Measurements from ENCODE around the gene POFUT2. TPM values are rescaled to one million over a fixed set of nuclear protein-coding genes. Genes with fewer than 3 reads are reported as not detected.

Gene POFUT2
- polyA plus RNA-seq, 3 donors = 13.7 to 23.3 (median 15.9) TPM

DNA sequence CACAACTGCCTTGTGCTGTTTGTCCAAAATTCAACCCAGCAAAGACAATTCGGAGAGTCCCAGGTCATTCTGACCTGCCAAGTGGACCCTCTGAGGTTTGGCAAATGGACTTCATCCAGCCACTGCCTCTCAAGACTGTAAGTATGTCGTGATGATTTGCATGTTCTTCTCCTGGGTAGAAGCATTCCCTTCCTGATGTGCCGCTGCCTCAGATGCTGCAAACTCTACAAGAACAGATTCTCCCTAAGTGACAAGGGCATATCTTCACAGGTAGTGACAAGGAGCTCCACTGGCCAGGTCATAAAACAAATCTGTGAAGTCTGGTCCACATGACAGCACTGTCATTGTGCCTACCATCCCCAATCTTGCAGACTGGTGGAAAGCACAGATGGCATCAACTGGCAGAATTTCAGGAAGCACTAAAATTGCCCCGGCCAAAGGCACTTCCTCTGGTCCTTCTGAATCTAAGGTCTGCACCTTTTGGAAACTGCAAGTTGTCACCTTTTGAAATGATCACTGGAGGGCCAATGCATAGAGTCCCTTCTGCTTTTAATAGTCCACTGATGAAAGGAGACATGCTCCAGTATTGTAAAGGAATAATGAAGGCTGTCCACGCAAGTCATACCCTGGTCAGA lies 27.4 kb downstream of the POFUT2 start:
- no peak overlapping the region for H3K27ac ChIP-seq (ENCODE audit: low read depth, low read length)
- 61 to 89% (median 78%) methylated on average over 5 of the region's 5 CpGs for WGBS, 3 donors

DNA sequence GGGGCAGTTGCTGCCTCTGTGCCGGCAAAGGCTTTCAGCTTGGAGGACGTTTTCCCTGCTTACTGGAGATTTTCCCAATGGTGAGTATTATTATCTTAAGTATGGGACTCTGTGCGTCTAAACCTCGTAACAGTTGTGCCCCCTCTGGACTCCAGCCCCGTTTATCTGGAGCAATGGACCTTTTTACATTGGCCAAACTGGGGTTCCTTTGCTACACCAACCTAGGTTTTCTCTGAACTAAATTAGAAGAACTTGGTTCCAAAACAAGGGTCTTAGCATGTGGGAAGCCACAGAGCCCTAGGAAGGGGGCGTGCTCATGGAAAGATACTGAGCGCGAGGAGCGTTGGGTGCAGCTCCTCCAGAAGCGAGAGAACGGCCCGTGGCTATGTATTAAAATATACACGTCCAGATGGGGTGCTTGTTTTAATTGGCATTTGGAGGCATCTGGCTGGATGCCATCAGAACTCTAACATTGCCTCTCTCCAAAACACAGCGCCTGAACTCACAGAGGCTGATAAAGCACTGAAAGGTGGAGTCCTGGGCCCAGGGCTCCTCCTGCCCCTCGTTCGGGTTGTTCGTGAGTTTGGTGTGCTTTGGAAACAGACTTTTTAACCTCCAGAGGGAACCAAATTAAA lies 28.4 kb downstream of the POFUT2 start:
- WGBS, 3 donors = 79 to 82% (median 81%) methylated on average over 17 of the region's 17 CpGs

DNA sequence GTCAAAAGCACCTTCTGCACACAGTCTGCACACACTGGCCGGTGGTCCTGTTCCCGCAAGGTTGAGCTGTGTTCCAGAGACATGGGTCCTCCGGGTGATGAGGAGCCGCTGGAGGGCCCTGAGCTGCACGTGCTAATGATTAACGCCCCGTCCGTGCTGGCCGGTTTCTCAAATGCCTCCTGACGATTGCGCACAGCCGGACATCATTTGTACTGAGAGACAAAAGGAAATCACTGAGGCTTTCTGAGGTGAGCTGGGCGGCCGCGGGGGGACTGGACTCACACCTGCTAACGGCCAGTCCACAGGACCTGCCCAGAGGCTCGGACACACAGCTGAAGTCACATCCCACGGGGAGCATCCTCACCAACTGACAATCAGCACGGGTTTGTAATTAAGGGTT lies 29.2 kb downstream of the POFUT2 start:
- no peak overlapping the region for H3K27ac ChIP-seq (ENCODE audit: low read depth, low read length)
- 25 to 69% (median 64%) methylated on average over 19 of the region's 19 CpGs for WGBS, 3 donors

More for the DNA sequence above, 28.4 kb downstream of the POFUT2 start:
- no peak overlapping the region for H3K27ac ChIP-seq (ENCODE audit: low read depth, low read length)

DNA sequence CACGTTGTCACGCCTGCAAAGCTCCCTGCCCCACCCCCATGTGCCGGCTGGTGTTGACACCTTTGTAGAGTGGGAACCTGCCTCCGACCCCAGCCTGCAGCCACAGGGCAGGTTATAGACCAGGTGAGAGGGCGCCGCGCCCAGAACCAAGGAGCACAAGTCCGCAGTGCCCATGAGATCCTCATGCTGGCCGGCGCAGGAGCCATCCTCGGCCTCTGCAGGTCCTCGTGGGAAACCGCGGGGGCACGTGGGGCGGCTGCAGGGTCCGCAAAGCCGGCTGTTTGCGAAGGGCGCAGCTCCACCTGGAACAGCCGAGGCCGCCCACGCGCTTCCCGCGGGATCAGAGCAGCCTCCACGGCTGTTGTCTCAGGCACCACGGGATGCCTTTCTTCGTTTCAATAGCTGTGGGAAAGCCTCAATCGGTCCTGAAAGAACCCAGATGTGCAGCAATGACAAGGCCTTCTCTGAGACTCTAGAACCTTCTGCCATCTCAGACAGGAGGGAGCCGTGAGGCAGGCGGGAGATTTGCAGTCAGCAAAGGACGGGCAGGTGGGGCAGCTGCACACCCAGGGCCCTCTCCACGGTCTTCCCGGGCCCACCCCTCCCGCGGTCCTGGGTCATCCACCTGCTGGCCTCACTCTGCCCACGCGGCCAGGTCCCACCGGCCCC lies 29.9 kb downstream of the POFUT2 start:
- H3K27ac ChIP-seq (ENCODE audit: low read depth, low read length) = no peak overlapping the region
- 66 to 78% (median 70%) methylated on average over 40 of the region's 40 CpGs for WGBS, 3 donors

DNA sequence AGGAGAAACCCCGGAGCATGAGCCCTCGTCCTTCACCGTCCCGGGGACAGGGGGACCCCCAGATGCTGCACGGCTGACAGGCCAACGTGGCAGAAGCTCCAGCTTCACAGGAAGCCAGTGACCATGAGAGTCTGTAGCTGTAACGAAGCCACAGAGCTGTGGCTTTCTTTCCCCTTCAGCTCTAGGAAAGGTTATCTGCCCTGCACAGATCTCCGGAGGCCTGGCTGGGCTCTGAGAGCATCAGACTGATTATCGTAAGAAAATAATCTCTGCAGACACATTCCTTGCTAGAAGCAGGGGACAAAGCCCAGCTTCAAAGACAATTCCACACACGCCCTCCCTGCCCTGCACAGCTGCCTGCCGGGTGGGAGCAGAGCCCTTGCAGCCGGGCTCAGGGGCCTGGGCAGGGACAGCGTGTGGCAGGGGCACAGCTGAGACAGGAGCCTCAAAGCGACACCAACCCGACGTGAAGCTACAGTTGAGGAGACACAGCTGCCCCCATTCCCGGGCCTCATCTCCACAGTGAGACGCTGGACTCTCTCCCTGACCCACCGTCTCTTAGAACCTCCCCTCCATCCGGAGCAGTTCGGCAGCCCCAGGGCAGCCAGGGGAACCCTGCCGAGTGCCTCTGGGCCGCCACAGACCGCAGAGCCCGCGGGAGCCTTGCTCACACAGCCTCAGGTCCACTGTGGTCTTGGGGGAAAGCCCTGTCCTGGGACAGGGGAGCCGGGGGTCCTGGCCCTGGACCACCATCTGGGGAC lies 30.6 kb downstream of the POFUT2 start:
- 38 to 47% (median 44%) methylated on average over 26 to 27 of the region's 27 CpGs for WGBS, 3 donors
- no peak overlapping the region for H3K27ac ChIP-seq (ENCODE audit: low read depth, low read length)

DNA sequence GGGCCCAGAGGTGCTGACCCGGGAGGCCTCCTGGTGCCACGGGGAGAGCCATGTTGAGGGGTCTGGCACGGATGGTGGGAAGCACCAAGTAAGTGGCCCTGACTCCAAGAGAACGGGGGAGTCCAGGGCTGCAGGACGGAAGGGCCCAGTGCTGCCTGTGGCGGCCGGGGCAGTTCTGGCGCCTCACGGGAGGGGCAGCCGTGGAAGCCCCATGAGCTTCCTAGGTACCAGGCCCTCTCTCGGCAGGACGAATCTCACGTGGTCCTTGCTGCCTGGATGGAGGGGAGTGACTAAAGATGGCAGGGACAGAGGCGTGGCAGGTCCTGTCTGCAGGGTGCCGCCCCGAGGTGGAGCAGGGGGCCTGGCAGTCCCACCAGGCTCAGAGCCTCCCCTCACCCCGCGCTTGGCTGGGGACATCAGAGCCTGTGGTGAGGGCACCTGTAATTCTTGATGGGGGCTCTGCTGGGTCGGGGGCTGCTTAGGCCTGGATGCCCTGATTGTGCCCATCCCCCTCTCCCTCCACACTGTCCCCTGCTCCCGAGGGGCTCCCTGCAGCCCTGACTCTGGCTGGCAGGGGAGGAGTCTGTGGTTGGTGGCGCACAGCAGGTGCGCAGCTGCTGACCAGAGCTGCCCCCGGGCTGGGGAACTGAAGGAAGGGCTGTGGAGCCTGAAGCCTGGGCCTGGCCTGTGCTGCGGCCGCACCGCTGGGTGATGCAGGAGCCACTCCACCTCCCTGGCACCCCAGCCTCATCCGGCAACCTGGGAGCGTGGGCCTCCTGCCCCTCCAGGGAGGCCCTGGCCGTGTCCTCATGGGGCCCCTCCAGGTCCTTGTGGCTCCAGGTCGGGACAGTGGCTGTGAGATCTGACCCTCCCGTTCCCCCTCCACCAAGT lies 31.4 kb downstream of the POFUT2 start:
- H3K27ac ChIP-seq (ENCODE audit: low read depth, low read length) = no peak overlapping the region
- 66 to 75% (median 72%) methylated on average over 28 to 31 of the region's 31 CpGs for WGBS, 3 donors

DNA sequence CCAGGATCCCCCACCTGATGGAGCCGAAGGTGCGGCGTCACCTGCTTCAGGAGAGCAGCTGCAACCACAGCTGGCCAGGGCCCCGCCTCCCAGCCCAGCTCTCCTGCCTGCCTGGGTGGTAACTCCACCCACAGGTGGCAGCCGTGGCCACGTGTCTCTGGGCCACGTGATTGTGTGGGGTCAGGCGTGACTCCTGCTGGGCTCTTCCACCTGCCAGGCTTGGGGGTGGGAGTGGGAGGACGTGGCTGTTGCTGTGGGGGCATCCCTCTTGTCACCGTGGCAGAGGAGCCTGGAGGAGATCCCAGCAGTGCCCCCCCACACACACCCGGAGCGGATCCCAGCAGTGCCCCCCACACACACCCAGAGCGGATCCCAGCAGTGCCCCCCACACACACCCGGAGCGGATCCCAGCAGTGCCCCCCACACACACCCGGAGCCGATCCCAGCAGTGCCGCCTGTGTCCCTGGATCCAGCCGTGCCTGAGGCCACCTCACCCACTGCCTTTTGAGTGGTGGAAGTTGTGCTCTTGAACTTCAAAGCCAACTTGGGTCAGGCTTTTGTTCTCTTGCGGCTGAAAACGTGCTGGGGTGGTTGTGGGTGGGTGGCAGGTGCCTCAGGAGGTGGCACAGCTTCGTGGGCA lies 32.2 kb downstream of the POFUT2 start:
- 74 to 85% (median 79%) methylated on average over 22 of the region's 22 CpGs for WGBS, 3 donors
- H3K27ac ChIP-seq (ENCODE audit: low read depth, low read length) = no peak overlapping the region

DNA sequence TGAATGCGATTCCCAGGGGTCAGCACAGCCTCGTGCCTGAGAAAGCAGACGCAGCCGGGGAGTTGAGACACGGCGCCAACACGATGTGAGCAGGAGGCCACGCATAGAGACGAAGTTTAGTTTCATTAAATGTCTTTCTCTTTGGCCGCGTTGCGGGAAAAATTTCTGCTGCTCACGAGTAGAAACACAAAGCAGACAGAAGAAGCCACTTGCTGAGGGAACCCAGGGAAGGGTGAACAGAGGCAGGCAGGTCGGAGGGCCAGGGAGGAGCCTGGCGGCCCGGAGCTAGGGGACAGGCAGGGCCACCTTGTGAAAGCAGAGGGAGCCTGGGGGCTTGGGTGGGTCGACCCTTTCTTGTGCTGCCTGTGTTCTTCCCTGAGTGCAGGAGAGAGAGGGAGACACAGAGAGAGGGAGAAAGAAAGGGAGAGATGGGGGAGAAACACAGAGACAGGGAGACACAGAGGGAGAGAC lies 33.2 kb downstream of the POFUT2 start:
- 63 to 79% (median 78%) methylated on average over 17 of the region's 17 CpGs for WGBS, 3 donors
- H3K27ac ChIP-seq (ENCODE audit: low read depth, low read length) = no peak overlapping the region

DNA sequence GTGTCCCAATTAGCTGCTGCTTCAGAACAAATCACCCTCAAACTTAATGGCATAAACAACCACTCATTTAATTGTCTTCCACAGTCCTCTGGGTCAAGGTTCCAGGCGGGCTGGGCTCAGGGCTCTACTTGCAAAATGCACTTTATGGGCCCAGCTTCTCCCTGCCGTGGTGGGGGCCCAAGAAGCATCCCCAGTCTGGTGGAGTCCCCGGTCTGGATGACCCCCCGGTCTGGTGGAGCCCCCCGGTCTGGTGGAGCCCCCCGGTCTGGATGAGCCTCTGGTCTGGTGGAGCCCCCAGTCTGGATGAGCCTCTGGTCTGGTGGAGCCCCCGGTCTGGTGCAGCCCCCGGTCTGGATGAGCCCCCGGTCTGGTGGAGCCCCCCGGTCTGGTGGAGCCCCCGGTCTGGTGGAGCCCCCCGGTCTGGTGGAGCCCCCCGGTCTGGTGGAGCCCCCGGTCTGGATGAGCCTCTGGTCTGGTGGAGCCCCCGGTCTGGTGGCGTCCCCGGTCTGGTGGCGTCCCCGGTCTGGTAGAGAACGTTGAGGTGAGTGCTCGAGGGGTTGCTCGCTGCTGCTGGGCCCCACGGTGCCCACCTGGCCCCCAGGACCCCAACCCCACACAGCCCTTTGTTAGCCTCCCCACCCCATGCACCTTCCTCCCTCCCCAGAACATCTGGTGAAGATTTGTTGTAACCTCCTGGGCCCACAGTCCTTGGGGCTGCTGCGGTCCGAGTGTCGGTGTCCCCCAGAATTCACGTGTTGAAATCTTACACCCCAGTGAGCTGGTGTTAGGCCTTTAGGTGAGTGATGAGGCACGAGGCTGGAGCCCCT lies 33.8 kb downstream of the POFUT2 start:
- 80 to 89% (median 84%) methylated on average over 28 of the region's 28 CpGs for WGBS, 3 donors

DNA sequence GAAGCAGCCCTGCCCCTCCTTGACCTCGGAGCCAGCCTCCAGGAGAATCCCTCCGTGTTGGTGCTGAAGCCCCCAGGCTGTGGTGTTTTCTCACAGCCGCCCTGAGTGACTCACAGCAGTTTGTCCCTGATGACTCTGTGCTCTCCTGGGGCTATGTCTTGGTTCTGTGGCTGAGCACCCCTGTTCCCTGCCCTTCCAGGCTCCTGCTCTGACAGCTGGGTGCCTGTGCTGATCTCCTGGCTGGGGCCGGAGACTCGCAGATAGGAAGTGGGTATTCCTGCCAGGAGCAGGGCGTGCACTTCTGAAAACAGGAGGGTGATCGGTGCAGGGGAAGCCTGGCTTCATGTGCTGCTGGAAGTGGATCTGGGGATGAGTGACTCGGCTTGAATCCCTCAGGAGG lies 34.5 kb downstream of the POFUT2 start:
- H3K27ac ChIP-seq (ENCODE audit: low read depth, low read length) = no peak overlapping the region
- WGBS, 3 donors = 32 to 53% (median 52%) methylated on average over 8 of the region's 8 CpGs

More for the DNA sequence above, 33.8 kb downstream of the POFUT2 start:
- H3K27ac ChIP-seq (ENCODE audit: low read depth, low read length) = no peak overlapping the region

DNA sequence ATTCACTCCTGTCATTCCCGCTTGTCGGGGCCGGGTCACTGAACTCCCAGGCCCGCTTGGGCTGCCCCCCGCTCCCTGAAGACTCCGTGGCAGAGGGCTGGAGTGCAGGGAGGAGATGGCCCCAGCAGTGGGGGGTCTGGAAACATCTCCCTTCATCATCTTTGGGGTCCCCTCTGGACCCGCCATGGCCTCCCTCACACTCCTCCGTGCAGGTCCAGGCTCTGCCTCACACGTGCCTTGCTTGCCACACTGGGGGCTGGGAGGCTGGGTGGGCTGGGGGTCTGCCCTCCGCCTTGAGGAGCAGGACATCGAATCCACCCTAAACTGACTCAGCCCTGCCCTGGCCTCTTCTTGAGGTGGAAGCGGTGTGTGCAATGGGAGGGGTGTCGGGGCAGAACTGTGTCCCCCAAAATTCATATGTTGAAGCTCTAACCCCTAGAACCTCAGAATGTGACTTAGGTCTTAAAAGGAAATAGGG lies 35.2 kb downstream of the POFUT2 start:
- no peak overlapping the region for H3K27ac ChIP-seq (ENCODE audit: low read depth, low read length)
- 88 to 93% (median 92%) methylated on average over 13 of the region's 13 CpGs for WGBS, 3 donors

DNA sequence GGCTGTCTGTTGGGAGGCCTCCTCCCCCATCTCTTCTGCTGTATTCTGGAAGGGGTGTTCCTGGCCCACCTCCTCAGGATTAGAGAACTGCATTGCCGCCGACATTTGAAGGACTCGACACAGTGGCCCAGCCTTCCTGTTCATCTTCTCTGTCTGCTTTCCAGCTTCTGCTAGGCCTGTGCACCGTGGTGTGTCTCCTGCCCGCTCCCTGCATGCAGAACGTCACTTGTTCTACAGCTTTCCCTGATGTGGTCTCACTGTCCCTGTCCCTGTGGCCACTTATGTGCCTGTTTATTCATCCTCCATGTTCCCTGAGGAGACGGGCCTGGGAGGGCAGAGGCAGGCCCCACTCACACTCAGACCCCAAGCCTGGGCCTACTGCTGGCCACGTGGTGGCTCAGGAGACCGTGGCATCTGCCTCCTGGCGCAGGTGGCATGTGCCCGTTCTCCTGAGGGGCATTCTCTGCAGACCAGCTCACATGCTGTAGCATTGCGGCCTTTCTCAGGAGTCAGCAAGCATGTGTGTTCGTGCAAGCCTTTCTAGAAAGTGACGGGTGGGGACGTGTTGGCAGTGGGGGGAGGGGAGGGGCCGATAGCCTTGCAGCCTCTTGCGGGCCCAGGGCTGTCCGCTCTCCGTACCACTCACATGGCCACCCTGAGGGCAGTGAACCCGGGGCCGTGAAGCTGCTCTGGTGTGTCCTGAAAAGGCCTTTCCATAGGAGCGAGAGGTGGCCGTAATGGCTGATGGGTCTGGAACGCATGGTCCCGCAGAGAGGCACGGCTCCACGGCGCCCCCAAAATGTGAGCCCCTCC lies 35.9 kb downstream of the POFUT2 start:
- WGBS, 3 donors = 88 to 97% (median 90%) methylated on average over 28 of the region's 28 CpGs
- H3K27ac ChIP-seq (ENCODE audit: low read depth, low read length) = no peak overlapping the region

DNA sequence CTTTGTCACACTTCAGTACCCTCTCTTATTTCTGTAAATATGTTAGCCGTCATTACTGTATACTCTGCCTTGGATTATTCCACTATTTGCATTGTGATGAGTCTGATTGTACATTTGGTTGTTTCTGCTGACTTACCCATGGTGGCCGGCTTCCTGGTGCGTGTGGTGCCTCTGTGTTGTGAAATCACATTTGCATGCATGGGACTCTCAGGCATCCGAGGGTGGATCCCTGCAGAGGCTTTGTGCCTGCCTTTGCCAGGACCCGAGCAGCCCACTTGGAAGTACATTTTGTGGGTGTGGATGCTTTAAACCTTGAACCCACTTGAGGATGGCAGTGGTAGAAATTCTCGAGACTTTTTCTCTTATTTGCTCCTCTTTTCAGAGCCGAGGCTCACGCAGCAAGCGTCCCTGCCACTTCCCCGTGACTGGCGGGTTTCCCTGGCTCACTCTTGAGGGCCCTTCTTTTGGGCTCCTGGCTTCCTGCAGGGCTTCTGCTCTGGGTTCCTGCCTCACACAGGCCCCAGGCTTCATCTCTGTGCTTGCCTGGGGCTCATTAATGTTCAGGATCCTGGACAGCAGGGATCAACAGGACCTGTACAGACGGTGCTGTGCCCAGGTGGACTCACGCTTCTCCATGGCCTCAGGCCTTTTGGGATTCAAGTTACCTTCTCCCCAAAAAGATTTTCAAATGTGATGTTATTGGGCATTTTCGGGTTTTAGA lies 36.6 kb downstream of the POFUT2 start:
- no peak overlapping the region for H3K27ac ChIP-seq (ENCODE audit: low read depth, low read length)

DNA sequence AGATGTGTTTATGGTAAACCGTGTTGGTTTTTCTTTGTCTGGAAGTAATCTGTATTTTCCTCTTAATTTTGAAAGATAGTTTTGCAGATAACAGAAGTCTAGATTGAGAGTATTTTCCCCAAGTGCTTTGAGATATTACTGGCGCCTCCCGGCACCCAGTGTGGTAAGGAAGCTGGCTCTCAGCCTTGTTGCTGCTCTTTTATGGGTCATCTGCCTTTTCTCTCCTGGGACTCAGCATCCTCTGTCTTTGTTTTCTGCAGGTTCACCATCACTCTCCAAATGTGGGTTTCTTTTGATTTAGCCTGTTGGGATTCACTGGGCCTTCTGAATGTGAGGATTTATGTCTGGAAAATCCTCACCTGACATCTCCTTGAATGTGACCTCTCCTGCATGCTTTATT lies 37.4 kb downstream of the POFUT2 start:
- 85 to 93% (median 89%) methylated on average over 3 of the region's 3 CpGs for WGBS, 3 donors
- H3K27ac ChIP-seq (ENCODE audit: low read depth, low read length) = no peak overlapping the region

More for the DNA sequence above, 36.6 kb downstream of the POFUT2 start:
- WGBS, 3 donors = 85 to 91% (median 88%) methylated on average over 14 of the region's 14 CpGs

DNA sequence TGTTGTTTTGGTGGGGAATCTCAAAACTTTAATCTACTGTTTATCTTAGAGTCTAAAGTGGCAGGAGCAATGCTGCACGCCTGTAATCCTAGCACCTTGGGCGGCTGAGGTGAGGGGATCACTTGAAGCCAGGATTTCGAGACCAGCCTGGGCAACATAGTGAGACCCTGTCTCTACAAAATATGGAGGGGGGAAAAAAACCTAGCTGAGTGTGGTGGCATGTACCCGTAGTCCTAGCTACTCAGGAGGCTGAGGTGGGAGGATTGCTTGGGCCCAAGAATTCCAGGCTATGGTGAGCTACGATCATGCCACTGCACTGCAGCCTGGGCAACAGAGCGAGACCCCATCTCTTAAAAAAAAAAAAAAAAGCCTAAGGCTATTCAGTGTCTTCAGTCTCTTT lies 38.1 kb downstream of the POFUT2 start:
- no peak overlapping the region for H3K27ac ChIP-seq (ENCODE audit: low read depth, low read length)
- WGBS, 3 donors = 92 to 95% (median 95%) methylated on average over 6 of the region's 6 CpGs

Data from adipose tissue (tissue), 3 donors.